ENCODE measurements around the gene NRCAM.
"Not testable (repeated sequence)": the region's sequence is repeated elsewhere in the genome, so short reads cannot be mapped to it uniquely, and the experiment has no call there.

NRCAM gene

DNA sequence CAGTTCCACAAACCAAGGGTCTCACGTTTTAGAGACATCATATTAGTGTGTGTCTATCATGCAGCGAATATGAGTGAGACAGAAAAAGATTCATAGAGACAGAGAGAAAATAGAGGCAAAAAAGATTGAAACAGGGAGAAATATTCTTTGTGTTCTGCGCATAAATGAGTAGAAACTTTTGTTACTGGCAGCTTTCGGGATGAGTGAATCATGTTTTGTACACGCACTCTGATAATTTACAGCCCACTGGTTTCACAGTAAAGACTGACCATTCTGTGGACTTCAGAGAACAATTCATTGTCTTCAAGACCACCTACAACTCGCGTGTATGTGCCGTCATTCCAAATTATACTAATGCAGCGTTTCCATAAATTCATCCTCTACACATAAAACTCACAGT is 60.2 kb downstream of the NRCAM start:
- Histone ChIP-seq H3K9me3 (ENCODE audit: control insufficient read depth, low read length) (no peaks in the 10 kb centered on the region), H3K36me3 (ENCODE audit: control insufficient read depth, insufficient read depth, low read length) (no peaks in the 10 kb centered on the region), H3K4me1 (ENCODE audit: control insufficient read depth, insufficient read depth, low read length, poor library complexity, severe bottlenecking) (no peaks in the 10 kb centered on the region), H3K27ac (ENCODE audit: low read depth, low read length, severe bottlenecking) (no peak overlapping the region), H3K4me3 (ENCODE audit: extremely low read depth, insufficient read depth, low read length, poor library complexity, severe bottlenecking) (no peak overlapping the region)
- 93 to 99% methylated on average over 5 to 7 of the region's 9 CpGs for WGBS, 2 experiments (ENCODE audit: insufficient coverage in 2 of 2)

DNA sequence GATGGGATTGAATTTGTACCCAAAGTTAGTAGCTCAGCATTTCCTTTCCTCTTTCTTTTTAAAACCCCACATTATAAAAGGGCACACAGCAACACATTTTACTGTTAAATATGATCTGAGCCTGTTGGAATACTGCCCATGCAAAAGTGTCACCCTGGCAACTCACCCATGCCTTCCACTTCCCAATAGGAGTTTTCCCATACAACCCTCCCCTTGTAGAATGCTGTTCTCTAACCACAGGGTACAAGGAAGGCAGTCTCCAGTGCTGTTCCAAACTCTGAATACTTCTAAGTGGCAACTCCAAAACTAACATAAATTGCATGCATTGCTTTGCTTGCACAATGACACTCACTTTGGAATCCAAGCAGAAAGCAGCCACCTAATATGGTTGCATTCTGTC is 60.8 kb downstream of the NRCAM start:
- Histone ChIP-seq H3K9me3 (ENCODE audit: control insufficient read depth, low read length) (no peaks in the 10 kb centered on the region), H3K36me3 (ENCODE audit: control insufficient read depth, insufficient read depth, low read length) (no peaks in the 10 kb centered on the region), H3K4me1 (ENCODE audit: control insufficient read depth, insufficient read depth, low read length, poor library complexity, severe bottlenecking) (no peaks in the 10 kb centered on the region), H3K4me3 (ENCODE audit: extremely low read depth, insufficient read depth, low read length, poor library complexity, severe bottlenecking) (no peak overlapping the region), H3K27ac (ENCODE audit: low read depth, low read length, severe bottlenecking) (no peak overlapping the region)

- not testable (repeated sequence) for H3K9me3 ChIP-seq (ENCODE audit: control insufficient read depth, low read length); H3K36me3 ChIP-seq (ENCODE audit: control insufficient read depth, insufficient read depth, low read length); H3K4me1 ChIP-seq (ENCODE audit: control insufficient read depth, insufficient read depth, low read length, poor library complexity, severe bottlenecking); H3K4me3 ChIP-seq (ENCODE audit: extremely low read depth, insufficient read depth, low read length, poor library complexity, severe bottlenecking); H3K27ac ChIP-seq (ENCODE audit: low read depth, low read length, severe bottlenecking)
- 80 to 88% methylated on average over 5 of the region's 10 CpGs for WGBS, 2 experiments (ENCODE audit: insufficient coverage in 2 of 2)
These were observed 63.1 kb downstream of the NRCAM start for GRCh38 chr7:108393097-108393496.

DNA sequence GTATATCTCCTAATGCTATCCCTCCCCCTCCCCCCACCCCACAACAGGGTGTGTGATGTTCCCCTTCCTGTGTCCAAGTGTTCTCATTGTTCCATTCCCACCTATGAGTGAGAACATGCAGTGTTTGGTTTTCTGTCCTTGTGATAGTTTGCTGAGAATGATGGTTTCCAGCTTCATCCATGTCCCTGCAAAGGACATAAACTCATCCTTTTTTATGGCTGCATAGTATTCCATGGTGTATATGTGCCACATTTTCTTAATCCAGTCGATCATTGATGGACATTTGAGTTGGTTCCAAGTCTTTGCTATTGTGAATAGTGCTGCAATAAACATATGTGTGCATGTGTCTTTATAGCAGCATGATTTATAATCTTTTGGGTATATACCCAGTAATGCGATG is 68.5 kb downstream of the NRCAM start:
- H3K36me3 ChIP-seq (ENCODE audit: control insufficient read depth, insufficient read depth, low read length); H3K4me3 ChIP-seq (ENCODE audit: extremely low read depth, insufficient read depth, low read length, poor library complexity, severe bottlenecking); H3K9me3 ChIP-seq (ENCODE audit: control insufficient read depth, low read length); H3K4me1 ChIP-seq (ENCODE audit: control insufficient read depth, insufficient read depth, low read length, poor library complexity, severe bottlenecking); H3K27ac ChIP-seq (ENCODE audit: low read depth, low read length, severe bottlenecking): not testable (repeated sequence)
- WGBS, 2 experiments (ENCODE audit: insufficient coverage in 2 of 2): no CpG with 5 or more reads among the region's 2 CpGs

DNA sequence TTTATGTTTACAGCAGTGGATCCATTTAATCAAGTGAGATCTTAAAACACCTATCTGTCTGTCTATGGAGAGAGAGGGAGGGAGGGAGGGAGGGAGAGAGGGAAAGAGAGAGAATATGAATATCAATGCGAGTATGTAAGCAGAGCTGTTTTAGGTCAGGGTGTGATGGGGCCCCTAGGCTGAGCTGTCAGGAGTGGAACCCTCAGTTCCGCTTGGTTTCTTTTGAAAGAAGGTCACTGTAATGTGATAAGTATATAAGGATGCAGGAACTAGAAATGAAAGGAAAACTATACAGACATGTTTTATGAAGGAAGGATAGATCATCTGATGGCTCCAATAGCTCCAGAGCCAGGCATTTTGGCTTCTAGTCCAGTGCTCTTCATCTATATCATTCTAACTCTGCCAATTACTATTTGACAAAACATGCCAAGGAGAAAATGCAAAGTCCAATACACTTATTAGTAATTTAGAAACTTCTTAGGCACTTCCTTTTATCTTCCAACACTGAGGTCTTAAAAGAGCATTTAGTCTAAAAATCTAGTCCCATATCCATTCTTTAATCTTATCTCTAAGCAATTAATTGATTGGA is 70.3 kb downstream of the NRCAM start:
- no peaks in the 10 kb centered on the region for H3K9me3 ChIP-seq (ENCODE audit: control insufficient read depth, low read length)
- H3K4me3 ChIP-seq (ENCODE audit: extremely low read depth, insufficient read depth, low read length, poor library complexity, severe bottlenecking): no peak overlapping the region
- WGBS, 2 experiments (ENCODE audit: insufficient coverage in 2 of 2): 72 to 91% methylated on average over 2 of the region's 2 CpGs
- H3K27ac ChIP-seq (ENCODE audit: low read depth, low read length, severe bottlenecking): no peak overlapping the region
- no peaks in the 10 kb centered on the region for H3K4me1 ChIP-seq (ENCODE audit: control insufficient read depth, insufficient read depth, low read length, poor library complexity, severe bottlenecking)
- H3K36me3 ChIP-seq (ENCODE audit: control insufficient read depth, insufficient read depth, low read length): no peaks in the 10 kb centered on the region

- Histone ChIP-seq H3K27ac (ENCODE audit: low read depth, low read length, severe bottlenecking) (no peak overlapping the region), H3K4me1 (ENCODE audit: control insufficient read depth, insufficient read depth, low read length, poor library complexity, severe bottlenecking) (no peaks in the 10 kb centered on the region), H3K36me3 (ENCODE audit: control insufficient read depth, insufficient read depth, low read length) (no peaks in the 10 kb centered on the region), H3K9me3 (ENCODE audit: control insufficient read depth, low read length) (no peaks in the 10 kb centered on the region), H3K4me3 (ENCODE audit: extremely low read depth, insufficient read depth, low read length, poor library complexity, severe bottlenecking) (no peak overlapping the region)
- 80% methylated on average over 2 of the region's 5 CpGs; no CpG with 5 or more reads in 1 of the 2 experiments for WGBS, 2 experiments (ENCODE audit: insufficient coverage in 2 of 2)
These were observed 71.3 kb downstream of the NRCAM start for GRCh38 chr7:108384716-108385483.

DNA sequence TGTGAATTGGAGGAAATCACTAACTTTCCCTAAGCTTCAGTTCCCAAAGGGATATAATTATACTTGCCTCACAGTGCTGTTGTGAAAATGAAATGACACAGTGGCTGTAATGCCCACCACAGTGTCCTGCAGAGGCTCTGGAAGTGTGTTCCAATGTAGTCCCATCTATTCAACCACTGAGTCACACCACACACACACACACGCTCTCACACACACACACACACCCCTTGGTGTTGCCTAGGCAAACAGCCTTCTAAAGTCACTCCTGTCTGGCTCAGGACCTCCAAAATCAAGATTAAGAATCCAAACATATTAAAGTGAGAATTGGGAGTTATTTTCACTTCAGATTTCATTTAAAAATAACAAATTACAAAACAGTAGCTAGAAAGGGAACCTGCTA is 73.3 kb downstream of the NRCAM start:
- WGBS, 2 experiments (ENCODE audit: insufficient coverage in 2 of 2): 80 to 100% methylated on average over 1 of the region's 1 CpG
- Histone ChIP-seq H3K36me3 (ENCODE audit: control insufficient read depth, insufficient read depth, low read length) (no peaks in the 10 kb centered on the region), H3K4me3 (ENCODE audit: extremely low read depth, insufficient read depth, low read length, poor library complexity, severe bottlenecking) (no peak overlapping the region), H3K9me3 (ENCODE audit: control insufficient read depth, low read length) (no peaks in the 10 kb centered on the region), H3K27ac (ENCODE audit: low read depth, low read length, severe bottlenecking) (no peak overlapping the region), H3K4me1 (ENCODE audit: control insufficient read depth, insufficient read depth, low read length, poor library complexity, severe bottlenecking) (no peaks in the 10 kb centered on the region)

- H3K36me3 ChIP-seq (ENCODE audit: control insufficient read depth, insufficient read depth, low read length): no peaks in the 10 kb centered on the region
- no peak overlapping the region for H3K27ac ChIP-seq (ENCODE audit: low read depth, low read length, severe bottlenecking)
- H3K4me1 ChIP-seq (ENCODE audit: control insufficient read depth, insufficient read depth, low read length, poor library complexity, severe bottlenecking): no peaks in the 10 kb centered on the region
- H3K4me3 ChIP-seq (ENCODE audit: extremely low read depth, insufficient read depth, low read length, poor library complexity, severe bottlenecking): no peak overlapping the region
- H3K9me3 ChIP-seq (ENCODE audit: control insufficient read depth, low read length): no peaks in the 10 kb centered on the region
These were observed 75.7 kb downstream of the NRCAM start for GRCh38 chr7:108380517-108380916.

DNA sequence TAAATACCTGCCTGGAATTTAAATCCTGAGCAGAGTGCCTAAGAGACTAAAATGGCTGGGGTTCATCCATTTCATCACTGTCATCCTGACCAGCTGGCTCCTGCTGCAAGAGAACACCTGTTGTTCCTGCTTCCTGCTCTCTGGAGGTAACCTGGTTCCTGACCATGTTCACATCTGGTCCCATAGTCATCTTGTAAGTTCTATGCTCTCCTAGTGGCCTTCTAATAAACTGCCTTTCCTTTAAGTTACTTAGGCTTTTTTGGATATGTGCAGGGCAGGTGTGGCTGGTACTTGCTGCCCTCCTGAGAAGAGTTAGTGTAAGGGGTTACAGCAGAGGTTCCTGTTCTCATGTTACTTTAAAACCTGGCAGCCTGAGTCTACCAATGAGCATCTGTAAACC is 80.0 kb downstream of the NRCAM start:
- no peak overlapping the region for H3K27ac ChIP-seq (ENCODE audit: low read depth, low read length, severe bottlenecking)
- no peaks in the 10 kb centered on the region for H3K36me3 ChIP-seq (ENCODE audit: control insufficient read depth, insufficient read depth, low read length)
- H3K4me3 ChIP-seq (ENCODE audit: extremely low read depth, insufficient read depth, low read length, poor library complexity, severe bottlenecking): no peak overlapping the region
- no peaks in the 10 kb centered on the region for H3K4me1 ChIP-seq (ENCODE audit: control insufficient read depth, insufficient read depth, low read length, poor library complexity, severe bottlenecking)
- H3K9me3 ChIP-seq (ENCODE audit: control insufficient read depth, low read length): no peaks in the 10 kb centered on the region

DNA sequence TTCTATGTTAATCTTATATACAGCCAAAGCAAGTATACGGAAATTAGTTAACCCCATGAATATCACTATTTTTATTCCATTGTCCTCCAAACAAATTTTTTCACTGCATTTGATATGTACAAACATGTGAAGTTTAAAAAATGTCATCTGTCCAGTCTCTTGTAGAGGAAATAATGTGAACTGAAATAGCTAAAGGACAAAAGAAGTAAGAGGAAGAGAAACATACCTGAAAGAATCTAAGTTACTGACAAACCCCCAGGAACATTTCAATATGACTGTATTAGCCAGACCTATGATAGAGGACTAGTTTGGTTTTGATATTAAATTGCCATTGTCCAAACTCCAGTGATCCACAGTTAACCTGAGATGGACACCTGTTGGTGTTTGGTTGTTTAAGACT is 80.6 kb downstream of the NRCAM start:
- H3K36me3 ChIP-seq (ENCODE audit: control insufficient read depth, insufficient read depth, low read length): no peaks in the 10 kb centered on the region
- H3K4me3 ChIP-seq (ENCODE audit: extremely low read depth, insufficient read depth, low read length, poor library complexity, severe bottlenecking): no peak overlapping the region
- H3K9me3 ChIP-seq (ENCODE audit: control insufficient read depth, low read length): no peaks in the 10 kb centered on the region
- no CpG with 5 or more reads among the region's 1 CpG for WGBS, 2 experiments (ENCODE audit: insufficient coverage in 2 of 2)
- H3K27ac ChIP-seq (ENCODE audit: low read depth, low read length, severe bottlenecking): no peak overlapping the region
- H3K4me1 ChIP-seq (ENCODE audit: control insufficient read depth, insufficient read depth, low read length, poor library complexity, severe bottlenecking): no peaks in the 10 kb centered on the region

DNA sequence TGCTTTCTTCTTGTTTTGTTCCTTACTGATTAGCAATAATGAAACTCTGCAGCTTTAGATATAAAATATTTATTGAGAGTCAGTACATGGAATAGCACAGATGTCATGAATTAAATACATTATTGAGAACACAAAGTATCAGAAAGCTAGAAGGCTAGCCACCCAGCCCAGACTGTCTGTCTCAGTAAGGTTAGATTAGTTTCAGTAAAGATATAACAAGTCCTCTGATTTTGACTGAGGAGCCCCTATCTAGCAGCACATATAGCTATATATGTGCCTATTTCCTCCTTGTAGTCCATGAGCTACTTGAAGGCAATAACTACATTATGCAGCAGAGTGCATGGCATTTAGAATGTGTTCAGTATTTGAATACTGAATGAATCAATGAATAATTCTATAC is 81.3 kb downstream of the NRCAM start:
- Histone ChIP-seq H3K9me3 (ENCODE audit: control insufficient read depth, low read length) (no peaks in the 10 kb centered on the region), H3K4me3 (ENCODE audit: extremely low read depth, insufficient read depth, low read length, poor library complexity, severe bottlenecking) (no peak overlapping the region), H3K27ac (ENCODE audit: low read depth, low read length, severe bottlenecking) (no peak overlapping the region), H3K36me3 (ENCODE audit: control insufficient read depth, insufficient read depth, low read length) (no peaks in the 10 kb centered on the region), H3K4me1 (ENCODE audit: control insufficient read depth, insufficient read depth, low read length, poor library complexity, severe bottlenecking) (no peaks in the 10 kb centered on the region)
